Epithelial cell of prostate (primary cell): Measurements from ENCODE around the gene TTF1.
"Not testable (repeated sequence)": the region's sequence is repeated elsewhere in the genome, so short reads cannot be mapped to it uniquely, and the experiment has no call there.

Experiments used
- DNase-seq: peaks from one replicate; pipeline ENCODE4 v3.0.0-alpha.2; 2011; ENCODE audit warnings: low read depth, low spot score
- H3K27ac ChIP-seq: fragments of 450-650 bp; 2 replicates; pipeline ENCODE4 v1.5.1; 2017; ENCODE audit warnings: mild to moderate bottlenecking

Gene TTF1

GRCh38 chr9:132415181-132415580 lies 8.5 kb upstream of the TTF1 start:
- DNase-seq: no peak
- no peak overlapping the region for H3K27ac ChIP-seq

GRCh38 chr9:132414731-132415130 lies 8.1 kb upstream of the TTF1 start:
- H3K27ac ChIP-seq: no peak overlapping the region
- DNase-seq: no peak

GRCh38 chr9:132413926-132414325 lies 7.3 kb upstream of the TTF1 start:
- DNase-seq: no peak
- no peak overlapping the region for H3K27ac ChIP-seq

GRCh38 chr9:132412089-132412488 lies 5.4 kb upstream of the TTF1 start:
- no peak overlapping the region for H3K27ac ChIP-seq
- DNase-seq: no peak

- DNase-seq: no peak
- H3K27ac ChIP-seq: no peak overlapping the region
These were observed 4.5 kb upstream of the TTF1 start for GRCh38 chr9:132411091-132411508.

GRCh38 chr9:132410642-132411041 lies 4.0 kb upstream of the TTF1 start:
- H3K27ac ChIP-seq: no peak overlapping the region
- DNase-seq: no peak

- H3K27ac ChIP-seq: no peak within 1 kb of the TSS
- DNase-seq: no peak
These were observed 3.3 kb upstream of the TTF1 start, which contains the start of gene CFAP77 for GRCh38 chr9:132409828-132410528. Gene CFAP77, plus strand, starts transcription at chr9:132410211. Its CDS starts 61 bp downstream, at chr9:132410272.

- no peak for DNase-seq
- H3K27ac ChIP-seq: no peak overlapping the region
These were observed 1.9 kb upstream of the TTF1 start for GRCh38 chr9:132408521-132408920.

- DNase-seq: no peak
- no peak overlapping the region for H3K27ac ChIP-seq
These were observed 556 bp upstream of the TTF1 start for GRCh38 chr9:132407196-132407595.

GRCh38 chr9:132404228-132404881 lies 2.3 kb downstream of the TTF1 start:
- H3K27ac ChIP-seq: no peak overlapping the region
- no peak for DNase-seq

- no peak overlapping the region for H3K27ac ChIP-seq
- no peak for DNase-seq
These were observed 4.8 kb downstream of the TTF1 start for GRCh38 chr9:132401824-132402223.

GRCh38 chr9:132395560-132395959 lies 11.1 kb downstream of the TTF1 start:
- H3K27ac ChIP-seq: no peak overlapping the region
- DNase-seq: no peak

- no peak for DNase-seq
- H3K27ac ChIP-seq: no peak overlapping the region
These were observed 15.2 kb downstream of the TTF1 start for GRCh38 chr9:132391449-132391848.

- DNase-seq: no peak
- no peak overlapping the region for H3K27ac ChIP-seq
These were observed 15.7 kb downstream of the TTF1 start for GRCh38 chr9:132390966-132391365.

GRCh38 chr9:132387133-132387532 lies 19.5 kb downstream of the TTF1 start:
- H3K27ac ChIP-seq: no peak overlapping the region
- no peak for DNase-seq

GRCh38 chr9:132384376-132384775 lies 22.3 kb downstream of the TTF1 start:
- no peak overlapping the region for H3K27ac ChIP-seq
- no peak for DNase-seq

- H3K27ac ChIP-seq: no peak overlapping the region
- no peak for DNase-seq
These were observed 23.2 kb downstream of the TTF1 start for GRCh38 chr9:132383462-132383883.

- H3K27ac ChIP-seq: no peak overlapping the region
- no peak for DNase-seq
These were observed 24.6 kb downstream of the TTF1 start for GRCh38 chr9:132381966-132382541.

- not testable (repeated sequence) for DNase-seq, H3K27ac ChIP-seq
These were observed 28.2 kb downstream of the TTF1 start for GRCh38 chr9:132378416-132378815.

GRCh38 chr9:132377769-132378168 lies 28.9 kb downstream of the TTF1 start:
- not testable (repeated sequence) for DNase-seq, H3K27ac ChIP-seq
